Measurements from ENCODE around the gene DRGX.

The DRGX gene

GRCh38 chr10:49417311-49418052 lies 21.6 kb upstream of the DRGX start:
- TF ChIP-seq JUND (IDR thresholded peaks at IDR 0.05; ENCODE audit: low read depth): no peak
- in situ Hi-C loops (cut with HindIII; ENCODE audit: low pct_unique_long_range_greater_than_20kb, low sequenced_read_pairs): no loop called here
- no peak for DNase-seq (ENCODE audit: low read depth in 1 of 2, low spot score in 1 of 2)

GRCh38 chr10:49415846-49416245 lies 20.0 kb upstream of the DRGX start:
- no peak for TF ChIP-seq JUND (IDR thresholded peaks at IDR 0.05; ENCODE audit: low read depth)
- in situ Hi-C loops (cut with HindIII; ENCODE audit: low pct_unique_long_range_greater_than_20kb, low sequenced_read_pairs): no loop called here
- DNase-seq (ENCODE audit: low read depth in 1 of 2, low spot score in 1 of 2): no peak

GRCh38 chr10:49415109-49415508 lies 19.2 kb upstream of the DRGX start:
- in situ Hi-C loops (cut with HindIII; ENCODE audit: low pct_unique_long_range_greater_than_20kb, low sequenced_read_pairs): no loop called here
- TF ChIP-seq JUND (IDR thresholded peaks at IDR 0.05; ENCODE audit: low read depth): no peak
- no peak for DNase-seq (ENCODE audit: low read depth in 1 of 2, low spot score in 1 of 2)

- DNase-seq (ENCODE audit: low read depth in 1 of 2, low spot score in 1 of 2): peak in 1 of 2 experiments; percentile 46
- no peak for TF ChIP-seq JUND (IDR thresholded peaks at IDR 0.05; ENCODE audit: low read depth)
- in situ Hi-C loops (cut with HindIII; ENCODE audit: low pct_unique_long_range_greater_than_20kb, low sequenced_read_pairs): no loop called here
Measured at GRCh38 chr10:49414496-49414895, 18.6 kb upstream of the DRGX start.

- DNase-seq (ENCODE audit: low read depth in 1 of 2, low spot score in 1 of 2): no peak
- no peak for TF ChIP-seq JUND (IDR thresholded peaks at IDR 0.05; ENCODE audit: low read depth)
- in situ Hi-C loops (cut with HindIII; ENCODE audit: low pct_unique_long_range_greater_than_20kb, low sequenced_read_pairs): no loop called here
Measured at GRCh38 chr10:49412571-49412970, 16.7 kb upstream of the DRGX start.

GRCh38 chr10:49410365-49411074 lies 14.6 kb upstream of the DRGX start:
- in situ Hi-C loops (cut with HindIII; ENCODE audit: low pct_unique_long_range_greater_than_20kb, low sequenced_read_pairs): no loop called here
- TF ChIP-seq JUND (IDR thresholded peaks at IDR 0.05; ENCODE audit: low read depth): no peak
- DNase-seq (ENCODE audit: low read depth in 1 of 2, low spot score in 1 of 2): no peak

- peak in 1 of 2 experiments; percentile 45 for DNase-seq (ENCODE audit: low read depth in 1 of 2, low spot score in 1 of 2)
- in situ Hi-C loops (cut with HindIII; ENCODE audit: low pct_unique_long_range_greater_than_20kb, low sequenced_read_pairs): no loop called here
- no peak for TF ChIP-seq JUND (IDR thresholded peaks at IDR 0.05; ENCODE audit: low read depth)
Measured at GRCh38 chr10:49409755-49410154, 13.9 kb upstream of the DRGX start.

GRCh38 chr10:49408519-49409306 lies 12.8 kb upstream of the DRGX start:
- in situ Hi-C loops (cut with HindIII; ENCODE audit: low pct_unique_long_range_greater_than_20kb, low sequenced_read_pairs): no loop called here
- no peak for TF ChIP-seq JUND (IDR thresholded peaks at IDR 0.05; ENCODE audit: low read depth)
- peak in 1 of 2 experiments; percentile 30 for DNase-seq (ENCODE audit: low read depth in 1 of 2, low spot score in 1 of 2)

GRCh38 chr10:49407552-49408137 lies 11.8 kb upstream of the DRGX start:
- TF ChIP-seq JUND (IDR thresholded peaks at IDR 0.05; ENCODE audit: low read depth): no peak
- in situ Hi-C loops (cut with HindIII; ENCODE audit: low pct_unique_long_range_greater_than_20kb, low sequenced_read_pairs): no loop called here
- DNase-seq (ENCODE audit: low read depth in 1 of 2, low spot score in 1 of 2): peak; percentile 91

- in situ Hi-C loops (cut with HindIII; ENCODE audit: low pct_unique_long_range_greater_than_20kb, low sequenced_read_pairs): no loop called here
- DNase-seq (ENCODE audit: low read depth in 1 of 2, low spot score in 1 of 2): no peak
Measured at GRCh38 chr10:49407151-49407550, 11.3 kb upstream of the DRGX start.

GRCh38 chr10:49404321-49404878 lies 8.5 kb upstream of the DRGX start:
- in situ Hi-C loops (cut with HindIII; ENCODE audit: low pct_unique_long_range_greater_than_20kb, low sequenced_read_pairs): no loop called here
- no peak for DNase-seq (ENCODE audit: low read depth in 1 of 2, low spot score in 1 of 2)
- no peak for TF ChIP-seq JUND (IDR thresholded peaks at IDR 0.05; ENCODE audit: low read depth)

More at GRCh38 chr10:49407151-49407550, 11.3 kb upstream of the DRGX start:
- no peak for TF ChIP-seq JUND (IDR thresholded peaks at IDR 0.05; ENCODE audit: low read depth)

- DNase-seq (ENCODE audit: low read depth in 1 of 2, low spot score in 1 of 2): no peak
- TF ChIP-seq JUND (IDR thresholded peaks at IDR 0.05; ENCODE audit: low read depth): no peak
- in situ Hi-C loops (cut with HindIII; ENCODE audit: low pct_unique_long_range_greater_than_20kb, low sequenced_read_pairs): no loop called here
Measured at GRCh38 chr10:49403363-49403762, 7.5 kb upstream of the DRGX start.
